HG02852 (cell line): Measurements from ENCODE around the gene ZNF444.

ENCODE experiments used
- ATAC-seq: cut with Tn5 transposase; IDR thresholded peaks from one replicate; pipeline ENCODE4 v1.9.1; 2021; ENCODE audit warnings: mild to moderate bottlenecking, moderate library complexity; ENCODE audit not compliant: unreplicated experiment

ZNF444 gene

DNA sequence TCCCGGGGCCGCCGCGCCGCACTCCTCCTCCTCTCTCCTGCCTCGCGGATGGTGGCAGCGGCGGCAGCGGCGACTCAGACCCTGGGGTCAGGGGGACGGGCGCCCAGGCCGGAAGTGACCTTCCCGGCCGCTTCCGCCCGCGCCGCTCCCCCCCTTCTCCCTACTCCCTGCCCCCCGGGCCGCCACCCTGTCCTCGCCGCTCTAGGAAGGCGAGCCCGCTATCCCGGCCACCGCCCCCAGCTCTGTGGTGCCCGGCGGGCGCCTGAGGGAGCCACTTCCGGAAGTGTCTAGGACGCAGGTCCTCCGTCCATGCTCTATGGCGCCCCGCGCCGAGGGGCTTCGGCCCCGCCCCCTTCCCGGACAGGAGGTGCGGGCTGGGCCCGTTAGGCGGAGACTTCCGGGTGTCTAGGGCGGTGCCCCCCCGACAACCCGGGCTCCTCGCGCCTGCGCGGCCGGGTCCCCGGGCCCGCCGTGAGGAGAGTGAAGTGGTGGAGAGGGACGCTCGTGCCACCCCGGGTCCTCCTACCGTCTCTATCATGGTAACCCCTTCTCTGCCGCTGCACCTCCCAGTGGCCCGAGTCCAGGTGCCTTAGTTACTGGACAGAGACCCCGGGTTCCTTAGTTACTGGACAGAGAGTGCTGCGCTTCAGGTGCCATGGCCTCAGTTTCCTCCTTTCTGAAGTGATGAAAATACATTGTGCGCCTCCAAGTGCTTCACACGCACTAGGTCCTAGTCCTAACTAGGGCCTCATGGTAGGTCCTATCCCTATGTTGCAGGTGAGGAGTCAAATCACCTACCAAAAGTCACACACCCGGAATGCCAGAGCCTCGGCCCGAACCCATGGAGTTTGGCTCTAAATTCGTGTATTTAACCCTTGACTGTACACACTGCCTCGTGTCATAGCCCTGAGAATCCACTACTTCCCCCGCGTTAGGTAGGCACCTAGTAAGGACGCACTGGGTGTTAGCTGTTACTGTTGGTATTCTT, 19.6 kb upstream of the ZNF444 start, which contains the start of gene ZNF787:
ZNF787 (minus strand) TSS at position 116 of the 988 bp plus-strand sequence. CDS start 18,078 bp downstream, outside the sequence.
- ATAC-seq: peak; percentile 81

GRCh38 chr19:56123266-56123891, 17.7 kb upstream of the ZNF444 start:
- no peak for ATAC-seq

DNA sequence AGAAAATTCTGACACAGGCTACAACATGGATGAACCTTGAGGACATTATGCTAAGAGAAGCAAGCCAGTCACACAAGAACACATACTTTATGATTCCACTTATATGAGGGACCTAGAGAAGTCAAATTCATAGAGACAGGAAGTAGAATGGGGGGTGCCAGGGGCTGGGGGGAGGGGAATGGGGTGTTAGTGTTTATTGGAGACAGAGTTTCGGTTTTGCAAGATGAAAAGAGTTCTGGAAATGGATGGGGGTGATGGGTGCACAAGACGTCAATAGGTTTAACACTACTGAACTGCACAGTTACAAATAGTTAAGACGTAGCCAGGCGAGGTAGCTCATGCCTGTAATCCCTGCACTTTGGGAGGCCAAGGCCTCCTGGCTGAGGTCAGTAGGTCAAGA, 16.5 kb upstream of the ZNF444 start:
- ATAC-seq: no peak

- ATAC-seq: no peak
Observed at GRCh38 chr19:56125806-56126590, 15.1 kb upstream of the ZNF444 start.

DNA sequence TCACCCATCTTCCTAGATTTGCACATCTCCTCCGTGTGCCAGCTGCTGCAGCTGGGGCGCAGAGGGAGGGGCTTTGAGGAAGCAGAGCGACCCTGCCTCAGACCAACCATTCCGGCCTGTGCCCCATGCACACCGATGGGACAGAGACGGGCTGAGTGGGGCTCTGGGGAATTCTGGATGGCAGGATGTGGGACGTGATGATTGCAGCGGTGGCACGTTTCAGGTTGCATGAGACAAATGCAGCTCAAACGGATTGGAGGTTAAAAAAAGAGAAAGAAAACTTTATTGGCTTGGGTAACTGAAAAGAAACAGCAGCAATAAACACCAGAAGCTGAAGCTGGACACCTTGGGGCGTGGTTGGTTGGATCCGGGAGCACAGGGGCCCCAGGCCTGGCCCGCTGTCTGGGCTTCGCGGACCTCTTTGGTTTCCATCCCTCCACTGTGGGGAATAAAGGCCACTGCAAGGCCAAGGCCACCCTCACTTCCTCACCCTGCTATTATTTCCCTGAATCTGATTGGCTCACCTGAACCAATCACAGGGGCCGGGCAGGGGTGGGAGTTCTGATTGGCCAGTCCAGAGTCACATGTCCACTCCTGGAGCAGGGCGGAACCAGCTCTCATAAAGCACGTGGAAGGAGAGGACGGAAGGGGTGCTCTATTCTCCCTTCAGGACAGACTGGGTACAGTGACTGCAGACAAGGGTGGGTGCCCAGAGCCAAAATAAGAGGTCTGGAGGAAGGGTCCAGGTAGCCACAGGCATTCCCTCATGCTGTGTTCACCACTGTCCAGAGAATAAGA, 13.9 kb upstream of the ZNF444 start:
- ATAC-seq: no peak

- ATAC-seq: no peak
Observed at GRCh38 chr19:56130006-56130405, 11.1 kb upstream of the ZNF444 start.

GRCh38 chr19:56131651-56132050, 9.4 kb upstream of the ZNF444 start:
- ATAC-seq: no peak

DNA sequence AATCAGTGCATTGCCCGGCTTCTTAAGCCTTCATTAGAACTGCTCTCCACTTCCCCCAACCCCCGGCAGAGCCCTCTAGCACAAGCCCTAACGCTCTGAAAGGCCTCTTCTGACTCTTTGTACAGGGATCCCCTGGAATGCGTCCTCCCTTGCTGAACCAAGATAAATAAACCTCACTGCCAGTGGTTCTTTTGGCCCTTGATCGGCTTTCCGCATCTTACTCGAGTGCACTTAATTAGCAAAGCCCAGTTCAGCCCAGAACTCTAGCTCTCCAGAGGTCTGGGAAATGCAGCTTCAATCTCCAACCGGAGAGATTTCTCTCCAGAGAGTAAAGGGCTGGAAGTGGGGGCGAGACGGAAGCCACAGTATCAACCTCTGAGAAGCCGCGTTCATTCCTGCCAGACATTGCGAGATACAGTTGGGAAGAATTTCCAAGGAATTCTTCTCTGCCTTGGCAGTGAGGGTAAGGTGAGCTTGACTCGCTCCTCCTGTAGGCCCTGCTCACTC, 8.7 kb upstream of the ZNF444 start:
- no peak for ATAC-seq

GRCh38 chr19:56133858-56134653, 7.0 kb upstream of the ZNF444 start:
- ATAC-seq: no peak

DNA sequence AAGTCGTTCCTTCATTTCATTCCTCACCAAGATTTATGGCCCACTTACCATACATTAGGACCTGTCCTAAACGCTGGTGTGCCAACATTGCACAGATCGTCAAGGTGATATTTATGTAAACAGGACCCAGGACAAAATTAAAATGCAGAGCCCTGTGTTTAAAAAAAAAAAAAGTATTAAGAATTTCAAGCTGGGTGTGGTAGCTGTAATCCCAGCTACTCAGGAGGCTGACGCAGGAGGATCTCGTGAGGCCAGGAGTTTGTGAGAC, 6.5 kb upstream of the ZNF444 start:
- ATAC-seq: no peak

DNA sequence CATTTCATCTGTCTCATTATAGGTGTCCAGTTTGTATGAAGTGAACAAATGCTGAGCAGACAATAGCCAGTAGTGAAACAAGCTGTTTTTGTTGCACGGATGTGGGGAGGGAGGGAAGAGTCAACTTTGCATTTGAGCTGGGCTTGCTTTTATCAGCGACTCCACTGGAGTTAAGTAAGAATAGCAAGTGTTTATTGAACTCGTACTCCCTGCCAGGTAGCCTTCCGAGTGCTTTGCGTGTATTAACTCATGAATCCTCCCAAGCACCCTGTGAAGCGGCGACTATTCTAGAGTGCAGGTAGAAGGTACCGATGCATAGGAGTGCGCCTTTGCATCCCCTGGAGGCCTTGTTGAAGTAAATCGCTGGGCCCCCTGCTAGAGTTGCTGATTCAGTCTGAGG, 4.7 kb upstream of the ZNF444 start:
- ATAC-seq: no peak

- no peak for ATAC-seq
Observed at GRCh38 chr19:56137405-56137804, 3.7 kb upstream of the ZNF444 start.

DNA sequence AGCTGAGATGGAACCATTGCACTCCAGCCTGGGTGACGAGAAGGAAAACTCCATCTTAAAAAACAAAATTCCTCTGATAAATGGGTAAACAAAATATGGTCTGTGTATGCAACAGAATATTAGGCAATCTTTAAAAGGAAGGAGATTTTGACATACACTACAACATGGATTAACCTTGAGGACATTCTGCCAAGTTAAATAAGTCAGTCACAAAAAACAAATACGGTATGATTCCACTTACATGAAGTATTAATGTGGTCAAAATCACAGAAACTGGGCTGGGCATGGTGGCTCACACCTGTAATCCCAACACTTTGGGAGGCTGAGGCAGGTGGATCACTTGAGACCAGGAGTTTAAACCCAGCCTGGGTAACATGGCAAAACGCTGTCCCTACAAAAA, 3.0 kb upstream of the ZNF444 start:
- no peak for ATAC-seq

GRCh38 chr19:56139847-56140582, 1.1 kb upstream of the ZNF444 start:
- no peak for ATAC-seq

GRCh38 chr19:56141417-56141993, 418 bp downstream of the ZNF444 start:
- no peak for ATAC-seq

GRCh38 chr19:56142087-56142787, 1.1 kb downstream of the ZNF444 start:
- no peak for ATAC-seq

DNA sequence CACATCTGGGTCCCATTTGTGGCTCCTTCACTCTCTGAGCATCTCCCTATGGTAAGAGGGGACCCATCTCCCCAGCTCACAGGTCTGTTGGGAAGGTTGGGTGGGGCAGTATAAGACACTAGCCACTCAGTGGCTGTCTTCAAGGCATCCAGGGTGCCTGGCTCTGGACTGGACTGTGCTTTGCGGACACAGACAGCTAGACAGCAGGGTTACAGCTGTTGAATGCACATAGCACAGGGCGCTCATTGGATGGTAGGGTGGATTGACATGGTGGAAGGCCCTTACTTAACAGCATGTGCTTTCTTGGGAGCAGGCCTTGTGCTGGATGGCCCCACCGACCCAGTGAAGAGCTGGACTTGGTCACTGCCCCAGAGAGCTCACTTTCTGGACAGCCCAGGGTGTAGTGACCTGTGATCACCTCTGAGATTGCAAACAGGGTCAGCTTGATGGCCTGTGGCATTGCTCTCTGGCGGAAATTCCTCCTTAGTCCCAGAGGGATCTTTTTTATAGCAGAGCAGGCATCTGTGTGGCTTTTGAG, 1.9 kb downstream of the ZNF444 start:
- ATAC-seq: no peak

- no peak for ATAC-seq
Observed at GRCh38 chr19:56144376-56144775, 3.3 kb downstream of the ZNF444 start.
